Prostate gland (tissue), 2 donors: ENCODE data around the gene POLG.

Source experiments
- POLR2A ChIP-seq: fragments of 450-650 bp; IDR thresholded peaks from one replicate; pipeline ENCODE4 v1.6.1; 2016; ENCODE audit warnings: antibody characterized with exemption, mild to moderate bottlenecking
- POLR2AphosphoS5 ChIP-seq: sonication (generic); formaldehyde crosslinking; IDR thresholded peaks from one replicate; pipeline ENCODE4 v1.6.1; 2017; ENCODE audit warnings: antibody characterized with exemption
- TF ChIP-seq, protein P1 (sequence below), 4 experiments: fragments of 200-600 bp in 2 of 4; fragments of 450-650 bp in 2 of 4; sonication (generic) in 2 of 4; IDR thresholded peaks; 1 replicate in 3 of 4; 2 replicates in 1 of 4; pipeline ENCODE4 v1.5.1; 2016 to 2019; ENCODE audit warnings: antibody characterized with exemption in 4 of 4, mild to moderate bottlenecking in 2 of 4, moderate library complexity in 2 of 4

DNA sequence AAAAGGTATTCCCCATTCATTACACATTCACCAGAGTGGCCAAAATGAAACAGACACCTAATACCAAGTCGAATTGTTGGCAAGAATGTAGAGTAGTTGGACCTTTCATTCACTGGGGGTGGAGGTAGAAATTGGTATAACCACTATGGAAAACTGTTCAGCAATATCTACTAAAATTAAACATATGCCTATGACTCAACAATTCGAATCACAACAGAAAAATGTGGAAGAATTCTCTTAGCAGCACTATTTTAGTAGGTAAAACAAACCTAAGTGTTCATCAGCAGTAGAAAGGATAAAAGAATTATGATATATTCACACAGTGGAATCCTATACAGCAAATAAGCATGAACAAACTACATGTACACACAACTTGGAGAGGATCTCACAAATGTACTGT is 30.6 kb downstream of the POLG start:
- TF ChIP-seq, protein P1, sequence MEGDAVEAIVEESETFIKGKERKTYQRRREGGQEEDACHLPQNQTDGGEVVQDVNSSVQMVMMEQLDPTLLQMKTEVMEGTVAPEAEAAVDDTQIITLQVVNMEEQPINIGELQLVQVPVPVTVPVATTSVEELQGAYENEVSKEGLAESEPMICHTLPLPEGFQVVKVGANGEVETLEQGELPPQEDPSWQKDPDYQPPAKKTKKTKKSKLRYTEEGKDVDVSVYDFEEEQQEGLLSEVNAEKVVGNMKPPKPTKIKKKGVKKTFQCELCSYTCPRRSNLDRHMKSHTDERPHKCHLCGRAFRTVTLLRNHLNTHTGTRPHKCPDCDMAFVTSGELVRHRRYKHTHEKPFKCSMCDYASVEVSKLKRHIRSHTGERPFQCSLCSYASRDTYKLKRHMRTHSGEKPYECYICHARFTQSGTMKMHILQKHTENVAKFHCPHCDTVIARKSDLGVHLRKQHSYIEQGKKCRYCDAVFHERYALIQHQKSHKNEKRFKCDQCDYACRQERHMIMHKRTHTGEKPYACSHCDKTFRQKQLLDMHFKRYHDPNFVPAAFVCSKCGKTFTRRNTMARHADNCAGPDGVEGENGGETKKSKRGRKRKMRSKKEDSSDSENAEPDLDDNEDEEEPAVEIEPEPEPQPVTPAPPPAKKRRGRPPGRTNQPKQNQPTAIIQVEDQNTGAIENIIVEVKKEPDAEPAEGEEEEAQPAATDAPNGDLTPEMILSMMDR (IDR thresholded peaks at IDR 0.05) = no peak
- no peak for TF ChIP-seq POLR2A
- no peak for TF ChIP-seq POLR2AphosphoS5
